Measurements from ENCODE around the gene HMGCL.

DNA sequence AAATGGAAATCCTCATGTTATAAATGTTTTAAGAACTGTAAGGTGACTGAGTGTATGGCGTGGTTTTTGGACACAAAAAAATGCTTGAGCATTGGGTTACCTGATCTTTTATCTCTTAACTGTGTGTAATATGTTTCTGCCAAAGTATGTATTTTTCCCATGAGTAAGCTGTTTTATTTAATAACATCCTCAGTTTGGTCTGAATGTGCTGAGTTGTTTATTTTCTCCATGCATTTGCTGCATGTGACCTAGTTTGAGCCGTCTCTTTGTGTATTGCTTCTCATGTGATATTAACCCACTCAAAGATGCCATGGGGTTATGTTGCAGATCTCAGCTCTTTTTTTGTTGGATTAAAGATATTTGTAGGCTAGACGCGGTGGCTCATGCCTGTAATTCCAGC, 40.4 kb downstream of the HMGCL start:
- TF ChIP-seq CTCF (IDR thresholded peaks at IDR 0.05; ENCODE audit: low read length) (no peak), EZH2 (IDR thresholded peaks at IDR 0.05; ENCODE audit: borderline replicate concordance, low read length) (no peak)
